Superior temporal gyrus (tissue), 1 donor: ENCODE measurements around the gene NOL3.
A peak's percentile ranks its signal among the peaks of the same experiment; 100 is the strongest.
"Not testable (repeated sequence)": the region's sequence is repeated elsewhere in the genome, so short reads cannot be mapped to it uniquely, and the experiment has no call there.

Experiments
- DNase-seq: peaks from one replicate; pipeline ENCODE4 v3.0.0-alpha.2; 2016; ENCODE audit errors: extremely low spot score

NOL3 gene

GRCh38 chr16:67170168-67170948, at the start of gene NOL3:
Gene NOL3 (plus strand): TSS chr16:67170538.
- DNase-seq, result no peak

DNA sequence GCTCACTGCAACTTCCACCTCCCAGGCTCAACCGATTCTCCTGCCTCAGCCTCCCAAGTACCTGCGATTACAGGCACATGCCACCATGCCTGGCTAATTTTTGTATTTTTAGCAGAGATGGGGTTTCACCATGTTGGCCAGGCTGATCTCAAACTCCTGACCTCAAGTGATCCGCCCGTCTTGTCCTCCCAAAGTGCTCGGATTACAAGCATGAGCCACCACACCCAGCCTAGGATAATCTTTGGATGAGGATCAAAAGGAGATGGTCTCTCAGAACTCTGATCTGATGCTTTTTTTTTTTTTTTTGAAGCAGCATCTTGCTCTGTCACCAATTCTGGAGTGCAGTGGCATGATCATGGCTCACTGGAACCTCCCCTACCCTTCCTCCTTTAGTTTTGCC, 47.5 kb upstream of the NOL3 start:
- DNase-seq, result not testable (repeated sequence)

DNA sequence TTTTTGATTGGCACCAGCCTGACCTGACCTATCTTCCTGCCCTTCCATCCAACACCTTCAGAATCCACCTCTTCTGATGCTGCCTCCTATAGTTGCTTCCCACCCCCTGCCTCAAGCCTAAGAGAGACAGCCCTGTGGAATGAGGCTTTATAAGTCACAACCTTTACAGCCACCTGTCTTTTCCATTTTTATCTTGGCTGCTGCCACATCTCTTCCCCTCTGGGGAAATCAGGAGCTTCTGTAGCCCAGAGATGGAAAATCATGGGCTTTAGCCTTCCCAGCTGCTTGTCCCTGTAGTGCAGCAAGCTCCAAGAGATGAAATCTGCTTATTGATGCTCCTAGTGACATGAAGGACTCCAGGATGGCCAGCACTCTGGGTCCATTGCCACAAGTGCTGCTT, 41.9 kb upstream of the NOL3 start:
- DNase-seq, result peak; percentile 13

DNA sequence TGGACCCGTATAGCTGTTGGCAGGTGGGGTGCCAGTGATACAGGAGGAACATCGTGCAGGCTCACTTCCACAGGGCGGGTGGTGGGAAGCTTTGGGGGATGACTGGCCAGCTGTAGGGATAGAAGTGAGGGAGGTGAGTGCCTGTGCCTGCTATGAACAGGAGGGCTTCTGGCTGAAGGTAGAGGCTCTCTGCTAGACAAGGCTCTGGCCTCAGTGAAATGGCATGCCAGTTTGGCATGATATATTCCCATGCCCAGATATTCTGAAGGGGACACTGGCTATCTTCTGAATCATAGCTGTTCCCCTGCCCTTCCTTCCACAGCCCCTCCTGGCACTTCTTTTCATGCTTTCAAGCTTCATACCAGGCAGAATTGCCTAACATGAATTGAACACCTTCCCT, 41.5 kb upstream of the NOL3 start:
- peak; percentile 13 for DNase-seq

GRCh38 chr16:67129422-67129821, 40.9 kb upstream of the NOL3 start:
- peak; percentile 75 for DNase-seq

GRCh38 chr16:67137605-67138004, 32.7 kb upstream of the NOL3 start:
- no peak for DNase-seq

DNA sequence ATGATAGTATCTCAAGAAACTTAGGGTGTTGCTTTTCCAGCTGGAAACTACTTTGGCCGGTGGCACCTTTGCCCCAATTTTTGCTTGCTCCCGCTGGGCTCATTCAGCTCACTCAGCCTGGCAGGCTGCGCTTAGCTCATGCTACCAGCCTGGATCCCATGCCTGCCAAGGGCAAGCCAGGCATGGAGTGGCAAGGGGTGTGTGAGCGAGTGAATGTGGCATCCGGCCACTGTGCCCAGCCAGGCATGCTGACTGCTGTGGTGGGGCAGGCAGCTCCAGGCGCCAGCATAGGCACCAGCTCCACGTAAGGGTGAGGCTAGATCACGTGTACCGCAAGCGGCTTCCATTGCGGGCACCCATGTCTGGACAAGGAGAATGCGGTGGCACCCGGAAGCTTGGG, 28.9 kb upstream of the NOL3 start:
- DNase-seq, result no peak

DNA sequence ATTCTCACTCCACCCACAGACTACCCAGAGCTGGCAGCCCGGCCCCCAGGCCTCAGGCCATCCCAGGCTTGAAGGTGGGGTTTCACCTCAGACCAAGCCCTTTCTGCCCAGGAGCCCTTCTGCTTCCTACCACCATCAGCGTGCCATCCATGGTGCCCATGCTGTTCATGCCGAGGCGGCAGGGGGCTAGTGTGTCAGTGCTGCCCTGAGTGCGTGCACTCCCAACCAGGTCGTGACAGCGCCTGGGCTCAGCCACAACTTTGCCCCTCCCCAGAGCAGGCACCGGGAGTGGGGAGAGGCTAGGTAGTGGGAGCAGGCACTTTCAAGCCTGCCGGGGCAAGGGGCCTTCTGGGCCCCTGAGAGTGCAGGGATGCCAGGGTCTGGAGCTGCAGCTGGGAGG, 28.0 kb upstream of the NOL3 start:
- no peak for DNase-seq

GRCh38 chr16:67144943-67145342, 25.4 kb upstream of the NOL3 start:
- DNase-seq, result no peak

DNA sequence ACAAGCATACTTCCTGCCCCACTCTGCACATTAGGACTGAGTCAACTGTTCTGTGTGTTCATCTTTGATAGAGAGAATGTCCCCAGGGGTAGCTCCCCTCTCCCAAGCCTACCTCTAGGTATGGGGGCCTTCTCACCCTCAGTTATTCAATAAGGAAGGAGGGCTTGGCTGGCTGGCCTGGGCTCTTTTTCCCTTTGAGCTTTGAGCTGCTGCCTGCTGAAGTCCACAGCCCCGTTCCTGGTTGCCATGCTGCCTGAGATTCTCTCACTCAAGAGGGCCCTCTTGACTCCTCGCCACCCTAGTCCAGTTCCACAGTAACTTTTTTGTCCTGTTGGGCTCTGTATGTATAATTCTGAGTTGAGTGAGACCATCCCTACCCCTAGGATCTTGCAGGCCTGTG, 24.6 kb upstream of the NOL3 start:
- DNase-seq, result no peak

DNA sequence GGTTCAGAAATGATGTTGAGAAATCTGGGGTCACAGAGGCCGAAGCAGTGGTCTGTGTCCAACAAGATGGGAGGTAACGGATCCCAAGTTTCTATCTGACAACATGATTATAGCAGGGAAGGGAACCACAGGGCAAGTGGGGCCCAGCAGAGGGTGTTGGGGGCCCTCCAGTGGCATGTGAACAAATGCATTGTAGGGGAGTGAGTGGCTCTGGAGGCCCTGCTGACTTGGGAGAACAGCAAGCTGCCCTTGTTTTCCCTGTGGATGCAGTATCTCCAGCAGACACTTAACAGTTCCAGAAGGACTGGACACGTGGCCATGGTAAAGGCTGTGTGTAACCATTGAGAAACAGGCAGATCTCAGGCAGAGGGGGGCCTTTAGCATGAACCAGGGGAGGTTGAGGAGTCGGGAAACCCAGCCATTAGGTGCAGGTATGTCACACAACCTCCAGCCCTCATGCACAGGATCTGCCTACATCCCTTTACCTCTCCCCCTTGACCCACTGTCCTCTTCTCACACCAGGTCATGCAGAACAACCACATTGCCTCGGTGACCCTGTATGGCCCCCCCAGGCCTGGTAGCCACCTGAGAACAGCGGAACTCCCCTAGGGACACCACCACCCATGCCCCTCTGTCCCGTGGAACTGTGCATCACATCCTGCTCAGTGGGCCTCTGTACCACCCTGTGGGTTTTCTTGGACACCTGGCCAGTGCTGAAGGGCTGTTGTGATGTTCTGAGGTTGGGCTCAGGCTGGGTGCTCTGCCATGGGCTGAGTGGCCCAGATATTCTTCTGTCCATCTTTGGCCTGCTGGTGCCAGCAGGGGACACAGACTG, 23.6 kb upstream of the NOL3 start:
- no peak for DNase-seq

DNA sequence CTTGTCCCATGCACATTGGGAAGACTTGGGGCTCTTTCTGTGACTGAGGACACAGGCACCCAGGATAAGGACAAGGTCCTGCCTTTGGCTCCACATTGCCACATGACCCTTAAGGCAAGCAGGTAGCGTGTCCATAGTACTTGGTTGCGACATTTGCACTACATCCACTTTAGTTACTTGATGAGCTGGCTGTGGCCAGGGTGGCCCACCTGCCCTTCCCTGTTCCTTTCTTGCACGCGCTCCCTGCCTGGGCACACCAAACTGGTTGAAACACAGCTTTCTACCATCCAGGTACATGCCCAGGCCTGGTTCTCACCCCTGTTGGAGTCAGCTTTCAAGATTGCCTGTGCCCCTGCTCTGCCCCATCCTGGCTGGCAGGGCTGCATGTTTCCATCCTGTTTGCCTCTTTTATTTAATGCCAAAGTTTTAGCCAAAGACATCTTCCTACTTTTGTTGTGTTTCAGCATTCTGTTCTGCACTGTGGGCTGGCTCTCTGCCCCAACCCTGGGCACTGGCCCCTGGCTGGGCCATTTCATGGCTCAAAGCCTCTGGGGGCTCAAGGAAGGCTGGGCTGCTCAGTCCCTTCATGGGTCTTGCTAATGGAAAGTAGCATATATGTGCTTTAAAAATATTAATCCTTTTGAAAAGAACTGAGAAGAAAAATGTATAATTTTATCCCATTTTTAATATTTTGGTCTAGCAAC, 22.7 kb upstream of the NOL3 start:
- DNase-seq, result no peak

DNA sequence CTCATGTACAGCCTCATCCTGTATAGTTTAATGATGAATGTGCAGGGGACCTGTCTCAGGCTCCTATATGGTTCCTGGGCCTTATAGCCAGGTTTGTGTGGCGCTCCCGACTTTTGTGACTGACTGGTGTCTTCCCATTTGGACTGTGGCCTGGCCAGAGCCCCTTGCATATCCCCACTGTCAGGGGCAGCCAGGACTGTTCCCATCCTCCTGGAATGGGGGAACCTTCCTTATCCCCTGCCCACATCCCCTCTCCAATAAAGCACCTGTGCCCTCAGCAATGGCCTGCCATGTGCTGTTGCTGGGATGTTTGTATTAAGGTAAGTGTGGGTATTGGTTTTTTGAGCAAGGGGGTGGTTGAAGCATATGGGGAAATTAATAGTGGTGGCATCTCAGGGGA, 22.1 kb upstream of the NOL3 start:
- no peak for DNase-seq

GRCh38 chr16:67148656-67149275, 21.6 kb upstream of the NOL3 start:
- DNase-seq, result no peak

GRCh38 chr16:67149276-67150046, 20.9 kb upstream of the NOL3 start:
- DNase-seq, result no peak

GRCh38 chr16:67150047-67150832, 20.1 kb upstream of the NOL3 start:
- DNase-seq, result peak; percentile 11

GRCh38 chr16:67150833-67151396, 19.4 kb upstream of the NOL3 start, which contains the start of gene B3GNT9:
Gene B3GNT9 (minus strand): TSS chr16:67150998. CDS start chr16:67150485, 513 bp downstream.
- DNase-seq, result peak; percentile 77

GRCh38 chr16:67151431-67152097, 18.8 kb upstream of the NOL3 start:
- no peak for DNase-seq

GRCh38 chr16:67154578-67155294, 15.6 kb upstream of the NOL3 start:
- no peak for DNase-seq
